HL-60/S4 (cell line): ENCODE data around the gene ZACN.

Experiments used
- in situ Hi-C: fragments of 300-500 bp; cut with MboI; formaldehyde crosslinking; loops from 2 replicates; pipeline ENCODE4 v1.14.3; 2022; ENCODE audit warnings: low sequenced_read_pairs

The ZACN gene

GRCh38 chr17:76097716-76098295 lies 18.8 kb downstream of the ZACN start:
- in situ Hi-C loops, result no loop called here

DNA sequence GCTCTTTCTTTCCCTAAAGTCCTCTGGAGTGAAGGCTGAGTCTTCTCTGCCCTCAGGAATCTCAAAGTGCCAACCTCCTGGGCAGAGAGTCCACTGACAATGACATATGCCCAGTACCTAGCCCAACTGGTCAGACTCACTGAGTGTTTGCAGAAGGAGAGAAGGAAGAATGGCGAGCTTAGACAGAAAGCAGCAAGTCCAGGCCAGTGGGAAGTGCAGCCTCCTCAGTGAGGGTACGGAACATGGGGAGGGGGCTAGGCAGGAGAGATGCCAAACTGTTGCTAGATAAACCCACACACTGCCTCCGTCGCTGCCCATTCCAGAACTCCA lies 23.9 kb downstream of the ZACN start:
- in situ Hi-C loops, result loop anchor here (25.0 kb wide), 1 partner anchor 284 kb away; the partner anchor contains the start of gene SPHK1

GRCh38 chr17:76103274-76104139 lies 24.5 kb downstream of the ZACN start, which contains the start of gene EXOC7:
Gene EXOC7, minus strand, starts transcription at chr17:76103787. Its CDS starts 95 bp downstream, at chr17:76103692.
- in situ Hi-C loops, result loop anchor here (25.0 kb wide), 1 partner anchor 284 kb away; the partner anchor contains the start of gene SPHK1

- in situ Hi-C loops, result loop anchor here (25.0 kb wide), 1 partner anchor 283 kb away; the partner anchor contains the start of gene SPHK1
Measured at GRCh38 chr17:76104140-76104895, 25.3 kb downstream of the ZACN start.

GRCh38 chr17:76104896-76105231 lies 25.9 kb downstream of the ZACN start:
- in situ Hi-C loops, result loop anchor here (25.0 kb wide), 1 partner anchor 282 kb away; the partner anchor contains the start of gene SPHK1

GRCh38 chr17:76106703-76107102 lies 27.7 kb downstream of the ZACN start:
- in situ Hi-C loops, result loop anchor here (25.0 kb wide), 1 partner anchor 281 kb away; the partner anchor contains the start of gene SPHK1

- in situ Hi-C loops, result loop anchor here (25.0 kb wide), 1 partner anchor 280 kb away; the partner anchor contains the start of gene SPHK1
Measured at GRCh38 chr17:76107509-76107908, 28.5 kb downstream of the ZACN start.

- in situ Hi-C loops, result loop anchor here (25.0 kb wide), 1 partner anchor 275 kb away; the partner anchor contains the start of gene SPHK1
Measured at GRCh38 chr17:76111956-76112355, 33.0 kb downstream of the ZACN start.

- in situ Hi-C loops, result loop anchor here (25.0 kb wide), 1 partner anchor 272 kb away; the partner anchor contains the start of gene SPHK1
Measured at GRCh38 chr17:76115138-76115754, 36.3 kb downstream of the ZACN start.

DNA sequence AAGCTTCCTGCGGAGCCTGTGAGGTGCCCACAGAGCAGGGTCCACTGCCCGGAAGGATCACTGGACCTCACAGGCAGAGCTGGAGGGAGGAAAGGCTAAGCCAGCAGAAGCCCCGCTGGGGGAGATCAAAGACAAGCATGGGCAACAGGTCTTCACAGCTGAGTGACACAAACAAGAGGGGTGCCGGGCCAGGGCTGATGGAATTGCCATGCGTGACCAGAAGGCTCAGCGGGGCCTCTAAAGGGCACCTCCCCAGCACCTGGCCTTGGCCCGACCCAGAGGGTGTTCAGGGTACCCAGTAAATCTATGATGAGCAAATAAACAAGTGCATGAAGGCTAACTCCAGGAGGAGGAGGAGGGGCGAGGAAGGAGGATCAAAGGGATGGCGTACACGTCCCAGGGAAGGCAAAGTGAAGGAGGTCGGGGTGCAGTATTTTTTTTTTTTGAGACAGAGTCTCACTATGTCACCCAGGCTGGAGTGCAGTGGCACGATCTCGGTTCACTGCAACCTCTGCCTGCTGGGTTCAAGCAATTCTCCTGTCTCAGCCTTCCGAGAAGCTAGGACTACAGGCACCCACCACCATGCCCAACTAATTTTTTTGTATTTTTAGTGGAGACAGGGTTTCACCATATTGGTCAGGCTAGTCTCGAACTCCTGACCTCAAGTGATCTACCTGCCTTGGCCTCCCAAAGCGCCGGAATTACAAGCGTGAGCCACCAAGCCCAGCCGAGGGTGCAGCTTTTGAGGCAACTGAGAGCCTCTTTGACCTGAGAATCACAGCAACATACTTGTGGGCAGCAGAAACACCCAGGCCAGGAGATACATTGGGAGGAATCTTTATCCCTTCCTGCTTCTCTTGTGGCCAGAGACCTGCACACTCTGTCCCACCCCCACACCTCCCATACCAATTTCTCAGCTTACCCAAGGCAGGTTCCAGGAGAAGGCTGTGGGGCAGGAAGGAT lies 40.7 kb downstream of the ZACN start:
- in situ Hi-C loops, result loop anchor here (25.0 kb wide), 1 partner anchor 268 kb away; the partner anchor contains the start of gene SPHK1

GRCh38 chr17:76120658-76121008 lies 41.7 kb downstream of the ZACN start:
- in situ Hi-C loops, result loop anchor here (25.0 kb wide), 1 partner anchor 267 kb away; the partner anchor contains the start of gene SPHK1

DNA sequence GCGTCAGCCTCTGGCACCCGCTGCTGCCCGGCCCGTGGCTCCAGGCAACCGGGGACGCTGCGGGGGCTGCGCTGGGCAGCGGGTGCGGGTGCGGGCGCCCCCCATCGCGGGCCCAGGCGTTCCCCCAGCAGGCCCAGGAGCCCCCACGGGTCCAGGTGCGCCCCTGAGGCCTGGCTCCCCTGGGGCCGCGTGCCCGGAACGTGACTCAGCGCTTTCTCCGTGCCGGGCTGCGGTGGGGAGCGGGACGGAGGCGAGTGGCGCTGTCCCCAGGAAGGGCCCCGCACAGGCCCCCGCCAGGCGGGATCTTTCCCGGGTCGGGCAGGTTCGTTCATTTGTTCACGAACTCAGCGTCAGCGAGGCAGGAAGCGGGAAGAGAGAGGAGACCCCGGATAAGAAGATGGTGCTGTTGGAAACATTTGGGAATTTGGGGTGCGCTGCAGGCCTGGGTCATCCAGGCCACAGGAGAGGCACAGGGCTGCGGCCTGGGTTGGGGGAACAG lies 43.0 kb downstream of the ZACN start:
- in situ Hi-C loops, result loop anchor here (25.0 kb wide), 1 partner anchor 265 kb away; the partner anchor contains the start of gene SPHK1

DNA sequence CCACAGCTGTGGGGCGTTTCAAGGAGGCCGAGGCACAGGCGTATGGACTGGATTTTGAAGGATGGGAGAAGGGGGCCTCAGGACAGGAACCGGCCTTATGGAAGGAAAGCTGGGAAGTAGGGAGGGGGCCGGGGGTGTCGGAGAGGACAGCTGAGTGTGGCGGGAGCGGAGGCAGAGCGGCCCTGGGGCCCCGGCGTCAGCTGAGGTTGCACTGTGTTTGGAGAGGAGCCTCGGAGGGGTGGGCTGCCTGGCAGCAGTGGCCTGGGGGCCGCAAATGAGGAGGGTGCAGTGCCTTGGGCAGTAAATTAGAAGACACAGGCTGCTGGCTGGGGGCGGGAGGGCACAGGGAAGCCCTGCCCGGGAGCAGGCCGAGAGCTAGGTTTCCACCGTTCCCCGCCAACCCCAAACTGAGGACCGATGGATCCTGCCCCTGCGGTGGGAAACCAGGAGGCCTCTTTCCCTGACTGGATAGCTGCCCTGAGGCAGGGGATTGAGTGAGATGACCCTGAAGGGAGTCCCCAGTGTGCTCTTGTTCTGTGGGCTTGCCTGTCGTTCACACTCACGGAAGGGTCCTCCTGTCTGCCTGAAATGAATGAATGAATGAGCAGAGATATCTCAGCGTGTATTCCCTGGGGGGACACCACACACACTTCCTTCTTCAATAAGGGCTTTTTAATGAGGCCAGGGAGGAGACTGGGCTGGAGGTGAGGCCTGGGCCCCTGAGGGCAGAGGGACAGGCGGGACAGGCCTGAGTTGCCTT lies 43.6 kb downstream of the ZACN start:
- in situ Hi-C loops, result loop anchor here (25.0 kb wide), 1 partner anchor 265 kb away; the partner anchor contains the start of gene SPHK1

- in situ Hi-C loops, result loop anchor here (25.0 kb wide), 1 partner anchor 264 kb away; the partner anchor contains the start of gene SPHK1
Measured at GRCh38 chr17:76123191-76123499, 44.2 kb downstream of the ZACN start.

DNA sequence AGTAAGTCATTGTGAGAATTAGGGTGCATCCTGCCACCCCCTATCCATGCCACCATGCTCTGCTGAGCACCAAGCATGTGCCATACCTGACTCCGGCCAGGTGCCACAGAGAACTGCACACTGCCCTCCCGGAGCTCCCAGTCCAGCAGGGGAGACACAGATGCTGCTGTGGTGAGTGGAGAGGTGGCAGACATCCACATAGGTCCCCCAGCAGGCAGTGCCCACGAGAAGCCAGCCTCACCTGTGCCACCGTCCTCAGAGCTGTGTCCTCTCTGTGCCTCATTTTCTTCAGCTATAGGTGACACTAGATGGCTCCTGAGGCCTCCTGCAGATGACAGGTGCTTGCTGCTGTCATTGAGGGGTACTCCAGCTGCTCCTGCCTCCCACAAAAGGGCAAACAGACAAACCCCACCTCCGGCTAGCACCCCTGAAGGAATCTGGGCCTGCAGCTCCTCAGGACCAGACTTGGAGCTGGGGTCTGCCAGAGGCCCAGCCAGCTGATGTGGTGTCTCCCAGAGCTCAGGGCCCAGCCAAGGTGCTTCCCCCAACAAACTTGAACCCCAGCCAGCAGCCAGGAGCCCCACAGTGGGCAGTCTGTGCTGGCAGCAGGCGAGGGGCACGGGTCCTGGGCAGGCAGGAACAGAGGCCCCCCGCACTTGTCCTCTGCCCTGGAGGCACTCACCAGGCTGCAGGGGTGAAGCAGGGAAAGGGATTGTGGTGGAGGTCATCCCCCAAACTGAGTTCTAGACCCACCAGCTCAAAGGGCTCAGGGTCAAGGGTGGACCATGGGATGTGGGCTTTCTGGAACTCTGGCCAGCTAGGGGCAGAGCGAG lies 45.0 kb downstream of the ZACN start:
- in situ Hi-C loops, result loop anchor here (25.0 kb wide), 1 partner anchor 263 kb away; the partner anchor contains the start of gene SPHK1

DNA sequence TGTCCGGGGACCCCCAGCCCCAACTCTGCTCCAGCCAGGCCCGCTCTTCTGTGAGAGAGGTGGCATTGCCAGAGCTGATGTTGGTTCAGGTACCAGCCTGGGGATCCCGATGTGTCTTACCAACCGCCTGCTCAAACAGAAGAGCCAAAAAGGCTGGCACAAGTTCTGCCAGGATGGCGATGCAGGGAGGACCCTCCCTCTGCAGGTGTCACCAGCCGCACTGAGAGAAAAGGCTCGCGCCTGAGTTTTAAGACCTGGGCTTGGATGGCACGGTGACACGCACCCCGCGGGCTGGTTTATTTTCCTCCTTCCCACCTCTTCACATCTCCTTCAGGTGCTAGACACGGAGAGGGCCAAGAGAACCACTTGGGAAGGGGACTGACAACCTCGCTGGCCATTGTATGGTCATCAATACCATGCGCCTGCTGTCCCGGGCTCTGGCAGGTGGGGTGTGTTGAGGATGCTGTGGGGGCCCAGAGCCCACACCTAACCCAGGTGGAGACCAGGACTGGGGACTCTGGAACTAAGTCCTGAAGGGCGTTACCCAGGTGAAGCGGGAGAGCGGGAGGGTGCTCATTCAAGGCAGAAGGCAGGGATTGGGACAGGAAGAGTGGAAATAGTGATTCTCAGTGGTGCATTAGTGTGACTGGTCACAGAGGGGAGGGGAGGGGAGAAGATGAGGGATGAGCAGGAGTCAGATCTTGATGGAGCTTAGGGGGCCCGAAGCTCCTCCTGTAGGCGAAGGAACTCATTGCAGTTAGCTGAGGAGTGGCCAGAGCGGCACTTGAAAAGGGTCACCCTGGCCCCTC lies 45.8 kb downstream of the ZACN start:
- in situ Hi-C loops, result loop anchor here (5.0 to 25.0 kb wide), 2 partner anchors 168 to 263 kb away; partner anchors contain the start of gene SPHK1

- in situ Hi-C loops, result loop anchor here (5.0 kb wide), 1 partner anchor 167 kb away; no protein-coding TSS in a partner anchor
Measured at GRCh38 chr17:76125391-76125675, 46.4 kb downstream of the ZACN start.
